SH-SY5Y (cell line): ENCODE results near the gene FBXL13.

Experiments used
- GATA2 ChIP-seq: IDR thresholded peaks from 2 replicates; pipeline ENCODE4 v1.6.1; 2011; ENCODE audit warnings: mild to moderate bottlenecking, low read depth, low read length
- GATA3 ChIP-seq: IDR thresholded peaks from 2 replicates; pipeline ENCODE4 v1.6.1; 2011; ENCODE audit warnings: low read depth, mild to moderate bottlenecking, low read length, moderate library complexity

GRCh38 chr7:102836977-102837376, 237.6 kb downstream of the FBXL13 start:
- TF ChIP-seq GATA3 (no peak), GATA2 (no peak)
